IPS-20b (cell line): ENCODE data around the gene ZBTB3.
"Not testable (repeated sequence)": the region's sequence is repeated elsewhere in the genome, so short reads cannot be mapped to it uniquely, and the experiment has no call there.

ENCODE experiments used
- H3K27ac ChIP-seq: one replicate; pipeline ENCODE4 v1.5.1; 2013; ENCODE audit warnings: low read length
- H3K27me3 ChIP-seq: 2 replicates; pipeline ENCODE4 v1.6.1; 2013; ENCODE audit warnings: mild to moderate bottlenecking, low read length, inconsistent platforms; ENCODE audit not compliant: insufficient read depth
- H3K36me3 ChIP-seq: 2 replicates; pipeline ENCODE4 v1.6.1; 2013; ENCODE audit warnings: low read depth, mild to moderate bottlenecking, inconsistent platforms, low read length, moderate library complexity; ENCODE audit not compliant: insufficient read depth
- H3K4me1 ChIP-seq: 2 replicates; pipeline ENCODE4 v1.6.1; 2013; ENCODE audit warnings: mild to moderate bottlenecking, control low read depth, inconsistent platforms, low read length, moderate library complexity; ENCODE audit not compliant: insufficient read depth
- H3K4me3 ChIP-seq: 2 replicates; pipeline ENCODE4 v1.5.1; 2013; ENCODE audit warnings: mild to moderate bottlenecking, low read length, inconsistent platforms
- H3K9ac ChIP-seq: 2 replicates; pipeline ENCODE4 v1.6.1; 2013; ENCODE audit warnings: low read depth, mild to moderate bottlenecking, inconsistent platforms, low read length, moderate library complexity
- H3K9me3 ChIP-seq: 2 replicates; pipeline ENCODE4 v1.6.1; 2013; ENCODE audit warnings: mild to moderate bottlenecking, low read depth, low read length, inconsistent platforms; ENCODE audit not compliant: insufficient read depth

Gene ZBTB3

GRCh38 chr11:62755086-62755615 lies 1.2 kb upstream of the ZBTB3 start:
- Histone ChIP-seq H3K9ac (peak overlapping the region; percentile 8; the same call in 1 of the 2 replicates), H3K27me3 (no peaks in the 10 kb centered on the region), H3K27ac (no peak overlapping the region)

GRCh38 chr11:62752994-62753735 lies 795 bp downstream of the ZBTB3 start:
- Histone ChIP-seq H3K27me3 (no peaks in the 10 kb centered on the region), H3K27ac (no peak overlapping the region), H3K4me3 (peak overlapping the region; percentile 79; the same call in 1 of the 2 replicates), H3K9ac (peak overlapping the region; percentile 77; the same call in 1 of the 2 replicates), H3K4me1 (peaks cover 5% of the 10 kb centered on the region; the same call in 1 of the 2 replicates), H3K9me3 (no peaks in the 10 kb centered on the region), H3K36me3 (peaks cover 42% of the 10 kb centered on the region)

More at GRCh38 chr11:62755086-62755615, 1.2 kb upstream of the ZBTB3 start:
- Histone ChIP-seq H3K9me3 (no peaks in the 10 kb centered on the region), H3K36me3 (peaks cover 30% of the 10 kb centered on the region), H3K4me1 (peaks cover 10% of the 10 kb centered on the region; the same call in 1 of the 2 replicates), H3K4me3 (peak overlapping the region; percentile 13; the same call in 1 of the 2 replicates)

GRCh38 chr11:62752177-62752785 lies 1.7 kb downstream of the ZBTB3 start:
- Histone ChIP-seq H3K9me3 (no peaks in the 10 kb centered on the region), H3K36me3 (peaks cover 42% of the 10 kb centered on the region), H3K4me3 (no peak overlapping the region), H3K4me1 (peaks cover 4% of the 10 kb centered on the region; the same call in 1 of the 2 replicates), H3K27ac (no peak overlapping the region), H3K27me3 (no peaks in the 10 kb centered on the region), H3K9ac (no peak overlapping the region)

GRCh38 chr11:62749931-62750330 lies 4.0 kb downstream of the ZBTB3 start:
- H3K9me3 ChIP-seq, H3K9ac ChIP-seq, H3K4me1 ChIP-seq, H3K27me3 ChIP-seq, H3K4me3 ChIP-seq, H3K27ac ChIP-seq: not testable (repeated sequence)
- H3K36me3 ChIP-seq, result peaks cover 42% of the 10 kb centered on the region

GRCh38 chr11:62747475-62748160 lies 6.3 kb downstream of the ZBTB3 start:
- H3K9me3 ChIP-seq, result no peaks in the 10 kb centered on the region
- peaks cover 33% of the 10 kb centered on the region for H3K36me3 ChIP-seq
- no peaks in the 10 kb centered on the region for H3K4me1 ChIP-seq
- no peaks in the 10 kb centered on the region for H3K27me3 ChIP-seq
- no peak overlapping the region for H3K4me3 ChIP-seq
- H3K9ac ChIP-seq, result no peak overlapping the region
- no peak overlapping the region for H3K27ac ChIP-seq

- Histone ChIP-seq H3K27me3 (no peaks in the 10 kb centered on the region), H3K36me3 (peaks cover 52% of the 10 kb centered on the region)
Measured at GRCh38 chr11:62737196-62737595, 16.8 kb downstream of the ZBTB3 start.

GRCh38 chr11:62732830-62733229 lies 21.1 kb downstream of the ZBTB3 start:
- Histone ChIP-seq H3K27ac (no peak overlapping the region), H3K36me3 (peaks cover 39% of the 10 kb centered on the region)

More at GRCh38 chr11:62737196-62737595, 16.8 kb downstream of the ZBTB3 start:
- no peaks in the 10 kb centered on the region for H3K9me3 ChIP-seq
- H3K9ac ChIP-seq, result no peak overlapping the region
- H3K27ac ChIP-seq, result no peak overlapping the region
- H3K4me1 ChIP-seq, result no peaks in the 10 kb centered on the region
- no peak overlapping the region for H3K4me3 ChIP-seq

GRCh38 chr11:62730076-62730475 lies 23.9 kb downstream of the ZBTB3 start:
- H3K4me1 ChIP-seq, H3K27ac ChIP-seq, H3K9me3 ChIP-seq, H3K27me3 ChIP-seq, H3K9ac ChIP-seq: not testable (repeated sequence)
- H3K36me3 ChIP-seq, result peaks cover 21% of the 10 kb centered on the region
- peak overlapping the region; percentile 43; the same call in 1 of the 2 replicates for H3K4me3 ChIP-seq

More at GRCh38 chr11:62732830-62733229, 21.1 kb downstream of the ZBTB3 start:
- no peaks in the 10 kb centered on the region for H3K4me1 ChIP-seq
- no peak overlapping the region for H3K9ac ChIP-seq
- H3K4me3 ChIP-seq, result no peak overlapping the region
- no peaks in the 10 kb centered on the region for H3K9me3 ChIP-seq
- no peaks in the 10 kb centered on the region for H3K27me3 ChIP-seq

GRCh38 chr11:62728171-62728988 lies 25.6 kb downstream of the ZBTB3 start, which contains the start of gene TTC9C:
TSS of gene TTC9C (plus strand) at chr11:62728486. CDS start at chr11:62728849, 363 bp downstream.
- Histone ChIP-seq H3K27ac (peak within 1 kb of the TSS; percentile 91), H3K4me1 (peaks cover 7% of the 10 kb centered on the region; the same call in 1 of the 2 replicates), H3K4me3 (peak within 1 kb of the TSS; percentile 92), H3K9me3 (no peaks in the 10 kb centered on the region), H3K27me3 (no peaks in the 10 kb centered on the region), H3K36me3 (peaks cover 29% of the 10 kb centered on the region), H3K9ac (peak within 1 kb of the TSS; percentile 94)

GRCh38 chr11:62727872-62728170 lies 26.1 kb downstream of the ZBTB3 start:
- Histone ChIP-seq H3K4me3 (peak overlapping the region; percentile 92), H3K9ac (peak overlapping the region; percentile 94), H3K27me3 (no peaks in the 10 kb centered on the region), H3K4me1 (peaks cover 7% of the 10 kb centered on the region; the same call in 1 of the 2 replicates), H3K27ac (peak overlapping the region; percentile 91), H3K9me3 (no peaks in the 10 kb centered on the region), H3K36me3 (peaks cover 29% of the 10 kb centered on the region)
